Measurements from ENCODE around the gene ATXN7.

The ATXN7 gene

DNA sequence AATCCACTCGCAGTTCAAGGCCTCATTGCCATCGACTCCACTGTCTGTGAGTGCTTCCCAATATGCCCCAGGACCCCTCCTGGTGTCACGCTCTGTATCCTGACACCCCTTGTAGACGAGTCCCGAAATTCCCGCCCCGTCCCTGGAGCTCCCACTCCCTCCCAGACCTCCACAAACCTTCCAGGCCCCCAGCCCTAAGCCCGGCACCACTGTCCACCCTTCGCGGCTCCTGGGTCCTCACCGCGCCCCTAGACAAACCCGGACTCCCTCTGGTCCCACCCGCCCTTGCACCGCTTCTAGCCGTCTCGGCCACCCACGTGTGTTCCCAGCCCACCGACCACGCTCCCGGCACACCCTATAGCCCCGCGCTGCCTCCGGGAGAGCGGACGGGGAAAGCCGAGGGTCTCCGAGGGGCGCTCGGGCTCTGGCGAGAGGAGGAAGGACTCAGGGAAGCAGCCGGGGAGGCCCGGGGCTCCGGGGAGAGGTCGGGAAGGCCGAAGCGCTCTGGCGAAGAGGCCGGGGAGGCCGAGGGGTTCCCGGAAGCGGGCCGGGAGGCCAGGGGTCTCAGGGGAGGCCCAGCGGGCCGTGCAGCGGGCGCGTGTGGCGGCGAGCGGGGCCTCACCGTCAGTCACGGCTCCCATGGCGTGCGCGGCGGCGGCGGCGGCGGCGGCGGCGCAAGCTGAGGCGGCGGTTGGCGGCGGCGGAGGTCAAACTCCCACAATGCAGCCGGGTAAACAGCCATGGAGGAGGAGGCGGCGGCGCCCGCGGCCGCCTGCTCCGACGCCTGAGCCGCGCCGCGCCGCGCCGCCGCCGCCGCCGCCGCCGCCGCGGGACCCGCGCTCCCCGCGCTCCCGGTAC, at the start of gene ATXN7, which contains the start of gene THOC7:
ATXN7 (plus strand) TSS at position 718 of the 858 bp plus-strand sequence. CDS start 48,732 bp downstream, outside the sequence.
THOC7 (minus strand) TSS at position 656 of the 858 bp plus-strand sequence; CDS start at position 641, 15 bp downstream.
- ATAC-seq, result peak; percentile 85
- Mint-ChIP-seq H3K4me3 (peak within 1 kb of the TSS; percentile 75), H3K9me3 (no peaks in the 10 kb centered on the region), H3K27ac (peak within 1 kb of the TSS; percentile 99), H3K4me1 (peaks cover 48% of the 10 kb centered on the region), H3K36me3 (peaks cover 44% of the 10 kb centered on the region)
- DNase-seq (ENCODE audit: low spot score in 2 of 2), result peak; percentile 58 to 83

GRCh38 chr3:63814237-63814636, 49.4 kb upstream of the ATXN7 start:
- Mint-ChIP-seq H3K27ac (no peak overlapping the region), H3K4me3 (no peak overlapping the region), H3K9me3 (no peaks in the 10 kb centered on the region), H3K4me1 (peaks cover 6% of the 10 kb centered on the region), H3K36me3 (no peaks in the 10 kb centered on the region)
- ATAC-seq (no peak), DNase-seq (ENCODE audit: low spot score in 2 of 2) (no peak)

DNA sequence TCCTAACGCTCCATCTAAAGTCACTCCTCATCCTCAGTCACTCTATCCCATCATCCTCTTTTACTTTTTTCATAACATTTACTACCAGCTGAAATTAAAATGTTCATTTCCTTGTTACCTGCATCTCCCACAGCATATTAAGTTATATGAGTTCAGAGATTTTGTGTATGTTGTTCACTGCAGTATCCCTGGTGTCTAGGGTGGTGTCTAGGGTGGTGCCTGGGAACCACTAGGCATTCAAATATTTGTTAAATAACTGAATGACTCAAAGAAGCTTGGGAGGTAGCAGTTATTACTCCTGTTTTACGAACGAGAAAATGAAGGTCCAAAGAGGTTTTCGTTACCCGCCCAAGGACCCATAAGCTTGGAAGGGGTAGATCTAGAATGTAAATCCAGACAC, 46.4 kb upstream of the ATXN7 start:
- H3K27ac Mint-ChIP-seq, result no peak overlapping the region
- DNase-seq (ENCODE audit: low spot score in 2 of 2) (no peak), ATAC-seq (no peak)
- no peak overlapping the region for H3K4me3 Mint-ChIP-seq
- H3K9me3 Mint-ChIP-seq, result no peaks in the 10 kb centered on the region
- peaks cover 6% of the 10 kb centered on the region for H3K4me1 Mint-ChIP-seq
- H3K36me3 Mint-ChIP-seq, result no peaks in the 10 kb centered on the region

GRCh38 chr3:63818282-63819150, 45.2 kb upstream of the ATXN7 start:
- H3K4me3 Mint-ChIP-seq, result no peak overlapping the region
- ATAC-seq, result peak; percentile 48
- no peaks in the 10 kb centered on the region for H3K9me3 Mint-ChIP-seq
- H3K36me3 Mint-ChIP-seq, result no peaks in the 10 kb centered on the region
- peaks cover 6% of the 10 kb centered on the region for H3K4me1 Mint-ChIP-seq
- H3K27ac Mint-ChIP-seq, result no peak overlapping the region
- DNase-seq (ENCODE audit: low spot score in 2 of 2), result peak; percentile 34 to 71

DNA sequence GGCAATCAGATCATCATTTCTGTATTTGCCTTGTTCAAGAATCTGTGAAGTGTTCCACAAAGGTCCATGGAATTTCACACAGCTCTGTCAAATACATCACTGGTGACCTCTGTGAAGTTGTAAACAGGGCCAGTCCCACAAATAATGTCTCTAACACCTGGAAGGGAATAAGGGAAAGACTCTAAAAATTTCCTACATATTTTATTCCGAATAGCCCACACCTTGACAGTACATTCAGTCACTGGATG, 44.6 kb upstream of the ATXN7 start, which contains the start of gene C3orf49:
C3orf49 (plus strand) TSS at position 149 of the 248 bp plus-strand sequence. CDS start 173 bp downstream, outside the sequence.
- no peaks in the 10 kb centered on the region for H3K36me3 Mint-ChIP-seq
- no peak within 1 kb of the TSS for H3K27ac Mint-ChIP-seq
- DNase-seq (ENCODE audit: low spot score in 2 of 2) (no peak), ATAC-seq (no peak)
- H3K9me3 Mint-ChIP-seq, result no peaks in the 10 kb centered on the region
- peaks cover 6% of the 10 kb centered on the region for H3K4me1 Mint-ChIP-seq
- H3K4me3 Mint-ChIP-seq, result no peak within 1 kb of the TSS

GRCh38 chr3:63824309-63824708, 39.4 kb upstream of the ATXN7 start:
- Mint-ChIP-seq H3K27ac (no peak overlapping the region), H3K9me3 (no peaks in the 10 kb centered on the region), H3K4me3 (no peak overlapping the region), H3K36me3 (peaks cover 3% of the 10 kb centered on the region), H3K4me1 (no peaks in the 10 kb centered on the region)
- ATAC-seq (no peak), DNase-seq (ENCODE audit: low spot score in 2 of 2) (no peak)

DNA sequence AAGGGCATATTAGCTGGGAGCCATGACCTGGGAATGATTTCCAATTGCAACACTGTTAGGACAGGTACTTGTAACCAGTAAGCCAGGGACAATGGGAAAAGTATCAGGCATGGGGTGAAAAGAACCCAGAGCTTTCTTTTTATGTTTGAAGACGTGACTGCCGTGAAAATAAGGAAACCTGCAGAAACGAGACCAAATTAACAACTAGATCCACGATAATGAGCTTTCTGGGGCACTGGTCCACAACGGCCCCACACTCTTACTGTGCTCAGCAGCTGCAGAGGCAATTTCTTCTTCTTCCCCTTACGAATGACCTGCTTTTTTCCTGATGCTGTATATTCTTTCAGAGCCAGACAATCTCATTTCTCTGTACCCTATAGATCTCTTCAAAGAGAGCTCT, 33.1 kb upstream of the ATXN7 start:
- Mint-ChIP-seq H3K27ac (no peak overlapping the region), H3K4me3 (no peak overlapping the region), H3K4me1 (no peaks in the 10 kb centered on the region), H3K9me3 (no peaks in the 10 kb centered on the region), H3K36me3 (peaks cover 59% of the 10 kb centered on the region)
- DNase-seq (ENCODE audit: low spot score in 2 of 2) (no peak), ATAC-seq (no peak)

GRCh38 chr3:63832395-63832794, 31.3 kb upstream of the ATXN7 start:
- no peak overlapping the region for H3K4me3 Mint-ChIP-seq

GRCh38 chr3:63841704-63842103, 22.0 kb upstream of the ATXN7 start:
- no peak overlapping the region for H3K27ac Mint-ChIP-seq
- ATAC-seq (no peak), DNase-seq (ENCODE audit: low spot score in 2 of 2) (no peak)
- peaks cover 9% of the 10 kb centered on the region for H3K36me3 Mint-ChIP-seq
- no peaks in the 10 kb centered on the region for H3K4me1 Mint-ChIP-seq
- no peaks in the 10 kb centered on the region for H3K9me3 Mint-ChIP-seq
- no peak overlapping the region for H3K4me3 Mint-ChIP-seq

More at GRCh38 chr3:63832395-63832794, 31.3 kb upstream of the ATXN7 start:
- no peaks in the 10 kb centered on the region for H3K9me3 Mint-ChIP-seq
- no peak overlapping the region for H3K27ac Mint-ChIP-seq
- H3K36me3 Mint-ChIP-seq, result peaks cover 78% of the 10 kb centered on the region
- ATAC-seq (no peak), DNase-seq (ENCODE audit: low spot score in 2 of 2) (no peak)
- H3K4me1 Mint-ChIP-seq, result no peaks in the 10 kb centered on the region

DNA sequence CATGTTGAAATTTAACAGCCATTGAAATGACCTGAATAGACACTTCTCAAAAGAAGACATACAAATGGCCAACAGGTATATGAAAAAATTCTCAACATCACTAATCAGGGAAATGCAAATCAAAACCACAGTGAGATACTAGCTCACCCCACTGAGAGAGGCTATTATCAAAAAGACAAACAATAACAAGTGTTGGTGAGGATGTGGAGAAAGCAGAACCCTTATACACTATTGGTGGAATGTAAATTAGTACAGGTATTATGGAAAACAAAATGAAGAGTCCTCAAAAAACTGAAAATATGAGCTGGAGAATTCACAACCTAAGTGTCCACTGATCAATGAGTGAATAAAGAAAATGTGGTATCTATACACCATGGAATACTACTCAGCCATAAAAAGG, 21.5 kb upstream of the ATXN7 start:
- Mint-ChIP-seq H3K27ac (no peak overlapping the region), H3K4me1 (no peaks in the 10 kb centered on the region), H3K4me3 (no peak overlapping the region), H3K36me3 (peaks cover 5% of the 10 kb centered on the region), H3K9me3 (no peaks in the 10 kb centered on the region)
- no peak for ATAC-seq
- DNase-seq (ENCODE audit: low spot score in 2 of 2), result no peak

DNA sequence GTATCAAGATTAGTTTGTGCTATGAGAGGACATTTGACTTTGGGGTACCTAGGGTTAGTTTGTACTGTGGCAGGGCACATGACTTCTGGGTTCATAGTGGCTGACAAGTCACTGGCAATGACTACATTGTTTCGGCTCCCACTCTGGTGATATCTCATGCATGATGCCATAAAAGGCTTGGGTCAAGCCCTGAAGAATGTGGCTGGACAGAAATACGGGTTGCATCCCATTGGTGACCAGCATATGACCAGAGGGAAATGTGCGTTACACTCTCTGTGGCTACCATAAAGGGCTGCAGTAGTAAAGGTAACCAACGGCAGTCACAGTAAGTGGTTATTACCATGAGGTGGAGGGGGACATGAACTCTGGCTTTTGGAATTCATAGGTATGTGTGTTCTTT, 18.5 kb upstream of the ATXN7 start:
- Mint-ChIP-seq H3K27ac (peak overlapping the region; percentile 48), H3K36me3 (no peaks in the 10 kb centered on the region), H3K9me3 (no peaks in the 10 kb centered on the region), H3K4me3 (no peak overlapping the region), H3K4me1 (no peaks in the 10 kb centered on the region)
- ATAC-seq, result no peak
- no peak for DNase-seq (ENCODE audit: low spot score in 2 of 2)

DNA sequence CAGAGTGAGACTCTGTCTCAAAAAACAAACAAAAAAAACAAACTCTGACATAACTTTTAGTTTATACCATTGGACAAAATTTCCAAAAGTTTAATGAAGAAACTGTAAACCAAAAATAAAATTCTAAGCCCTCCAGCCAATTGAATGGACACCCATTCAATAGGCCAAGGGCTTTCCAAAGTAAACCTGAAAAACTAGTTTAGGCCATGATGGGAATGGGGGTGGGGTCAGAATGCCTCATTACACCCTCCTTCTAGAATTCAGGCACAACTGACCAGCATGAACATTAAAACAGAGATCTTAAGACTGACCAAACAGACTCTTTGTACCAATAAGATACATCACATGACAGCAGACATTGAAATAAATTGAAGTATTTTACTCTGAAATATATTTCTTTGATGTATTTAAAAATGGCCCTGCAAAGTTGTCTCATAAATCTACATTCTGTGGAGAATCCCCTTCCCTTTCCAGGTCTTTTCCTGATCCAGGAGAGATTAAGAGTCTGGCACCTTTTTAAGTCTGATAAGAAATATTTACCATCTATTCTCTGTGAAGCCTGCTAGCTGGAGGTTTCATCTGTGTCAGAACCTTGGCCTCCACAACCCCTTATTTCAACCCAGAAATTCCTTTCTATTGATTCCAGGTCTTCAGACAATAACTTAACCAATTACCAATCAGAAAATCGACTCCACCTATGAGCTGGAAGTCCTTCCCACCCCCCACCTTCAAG, 15.8 kb upstream of the ATXN7 start:
- H3K9me3 Mint-ChIP-seq, result no peaks in the 10 kb centered on the region
- H3K27ac Mint-ChIP-seq, result no peak overlapping the region
- no peak for ATAC-seq

DNA sequence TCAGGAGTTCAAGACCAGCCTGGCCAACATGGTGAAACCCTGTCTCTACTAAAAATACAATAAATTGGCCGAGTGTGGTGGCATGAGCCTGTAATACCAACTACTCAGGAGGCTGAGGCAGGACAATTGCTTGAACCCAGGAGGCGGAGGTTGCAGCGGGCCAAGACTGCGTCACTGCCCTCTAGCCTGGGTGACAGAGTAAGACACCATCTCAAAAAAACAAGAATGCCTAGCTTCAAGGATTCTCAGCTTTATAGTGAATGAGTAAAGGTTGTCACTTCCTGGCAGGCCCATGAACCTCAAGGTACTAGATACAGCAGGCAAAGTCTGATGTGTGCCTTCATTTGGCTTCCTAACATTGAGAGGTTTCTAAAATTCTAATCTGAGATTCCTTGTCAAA, 14.5 kb upstream of the ATXN7 start:
- ATAC-seq (no peak), DNase-seq (ENCODE audit: low spot score in 2 of 2) (no peak)
- Mint-ChIP-seq H3K9me3 (no peaks in the 10 kb centered on the region), H3K4me1 (no peaks in the 10 kb centered on the region), H3K4me3 (no peak overlapping the region), H3K36me3 (peaks cover 4% of the 10 kb centered on the region), H3K27ac (no peak overlapping the region)

More for the DNA sequence above, 15.8 kb upstream of the ATXN7 start:
- Mint-ChIP-seq H3K36me3 (peaks cover 4% of the 10 kb centered on the region), H3K4me3 (no peak overlapping the region), H3K4me1 (no peaks in the 10 kb centered on the region)
- DNase-seq (ENCODE audit: low spot score in 2 of 2), result no peak

DNA sequence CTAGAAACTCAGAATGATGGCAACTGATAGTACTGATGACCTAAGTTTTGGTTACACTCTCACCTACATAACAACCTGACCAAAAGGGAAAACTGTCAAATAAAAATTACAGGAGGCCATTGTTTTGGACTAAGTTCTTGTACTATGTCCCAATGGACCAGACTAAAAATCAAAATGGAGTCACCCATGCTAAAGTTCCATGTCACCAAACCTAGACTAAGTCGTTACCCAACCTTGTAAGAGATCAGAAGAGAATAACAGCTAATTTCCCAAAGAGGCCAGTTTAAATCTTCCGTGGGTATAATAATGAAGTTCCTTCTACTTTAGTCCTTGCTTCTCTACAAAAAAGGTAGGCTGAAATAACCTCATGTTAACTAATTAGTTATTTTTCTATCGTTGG, 12.4 kb upstream of the ATXN7 start:
- Mint-ChIP-seq H3K27ac (no peak overlapping the region), H3K4me3 (no peak overlapping the region), H3K36me3 (peaks cover 4% of the 10 kb centered on the region), H3K9me3 (no peaks in the 10 kb centered on the region), H3K4me1 (peaks cover 7% of the 10 kb centered on the region)
- no peak for DNase-seq (ENCODE audit: low spot score in 2 of 2)
- ATAC-seq, result no peak

DNA sequence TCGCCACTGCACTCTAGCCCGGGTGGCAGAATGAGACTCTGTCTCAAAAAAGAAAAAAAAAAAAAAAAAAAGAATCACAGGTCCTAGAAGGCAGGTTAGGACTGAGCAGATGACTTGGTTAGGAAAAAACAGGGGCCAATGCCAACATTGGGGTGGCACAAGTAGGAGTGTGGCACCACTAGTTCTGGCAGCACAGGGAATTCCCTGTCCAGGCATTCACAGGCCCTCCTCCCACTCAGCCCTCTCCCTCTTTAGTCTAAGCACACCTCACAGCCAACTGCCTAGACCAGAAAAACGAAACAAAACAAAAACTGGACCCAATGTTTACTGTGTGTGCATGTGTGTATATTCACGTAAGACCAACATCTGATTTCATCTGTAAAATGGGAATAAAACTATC, 10.6 kb upstream of the ATXN7 start:
- DNase-seq (ENCODE audit: low spot score in 2 of 2), result no peak
- ATAC-seq, result no peak
- no peak overlapping the region for H3K4me3 Mint-ChIP-seq
- no peaks in the 10 kb centered on the region for H3K9me3 Mint-ChIP-seq
- peaks cover 7% of the 10 kb centered on the region for H3K4me1 Mint-ChIP-seq
- H3K36me3 Mint-ChIP-seq, result peaks cover 4% of the 10 kb centered on the region
- H3K27ac Mint-ChIP-seq, result peak overlapping the region; percentile 16
